Fibroblast of skin of abdomen (primary cell): Measurements from ENCODE around the gene RIPOR3.
"Not testable (repeated sequence)": the region's sequence is repeated elsewhere in the genome, so short reads cannot be mapped to it uniquely, and the experiment has no call there.

ENCODE experiments used
- DNase-seq: peaks from one replicate; pipeline ENCODE4 v3.0.0-alpha.2; 2013

RIPOR3 gene

GRCh38 chr20:50654904-50655303 lies 36.4 kb downstream of the RIPOR3 start:
- peak; percentile 44 for DNase-seq

- DNase-seq, result peak; percentile 49
Observed at GRCh38 chr20:50652702-50653294, 38.5 kb downstream of the RIPOR3 start.

GRCh38 chr20:50651676-50652075 lies 39.7 kb downstream of the RIPOR3 start:
- DNase-seq, result no peak

- DNase-seq, result no peak
Observed at GRCh38 chr20:50649590-50649989, 41.8 kb downstream of the RIPOR3 start.

GRCh38 chr20:50648651-50649050 lies 42.7 kb downstream of the RIPOR3 start:
- no peak for DNase-seq

GRCh38 chr20:50646483-50646996 lies 44.8 kb downstream of the RIPOR3 start:
- DNase-seq, result peak; percentile 68

- peak; percentile 94 for DNase-seq
Observed at GRCh38 chr20:50645253-50646068, 45.9 kb downstream of the RIPOR3 start.

- no peak for DNase-seq
Observed at GRCh38 chr20:50642288-50642803, 49.0 kb downstream of the RIPOR3 start.

- DNase-seq, result not testable (repeated sequence)
Observed at GRCh38 chr20:50641625-50642287, 49.6 kb downstream of the RIPOR3 start.

- DNase-seq, result not testable (repeated sequence)
Observed at GRCh38 chr20:50639971-50640711, 51.2 kb downstream of the RIPOR3 start.

- peak; percentile 70 for DNase-seq
Observed at GRCh38 chr20:50638015-50638847, 53.1 kb downstream of the RIPOR3 start.

- no peak for DNase-seq
Observed at GRCh38 chr20:50636601-50637540, 54.5 kb downstream of the RIPOR3 start.

- DNase-seq, result peak; percentile 42
Observed at GRCh38 chr20:50635676-50636600, 55.4 kb downstream of the RIPOR3 start.

- no peak for DNase-seq
Observed at GRCh38 chr20:50635014-50635557, 56.3 kb downstream of the RIPOR3 start.

- no peak for DNase-seq
Observed at GRCh38 chr20:50634191-50634590, 57.2 kb downstream of the RIPOR3 start.

- DNase-seq, result no peak
Observed at GRCh38 chr20:50633361-50633760, 58.0 kb downstream of the RIPOR3 start.

- DNase-seq, result no peak
Observed at GRCh38 chr20:50632701-50633100, 58.6 kb downstream of the RIPOR3 start.

GRCh38 chr20:50632236-50632635 lies 59.1 kb downstream of the RIPOR3 start:
- no peak for DNase-seq
